Islet of Langerhans (tissue), 1 donor: ENCODE results near the gene RSPH3.
"Not testable (repeated sequence)": the region's sequence is repeated elsewhere in the genome, so short reads cannot be mapped to it uniquely, and the experiment has no call there.

Source experiments
- FAIRE-seq: peaks from one replicate; lab custom pipeline; 2011; peaks lifted over from hg19 to GRCh38; lab: Jason Lieb, UNC

Gene RSPH3

GRCh38 chr6:158999666-159000403 is at the start of gene RSPH3:
RSPH3 (minus strand) TSS chr6:159000202; CDS start chr6:158999550, 652 bp downstream.
- peak; percentile 64 for FAIRE-seq

- no peak for FAIRE-seq
Observed at GRCh38 chr6:159047891-159048685, 48.1 kb upstream of the RSPH3 start.

- FAIRE-seq = no peak
Observed at GRCh38 chr6:159045801-159046200, 45.8 kb upstream of the RSPH3 start.

GRCh38 chr6:159044899-159045727 is 45.1 kb upstream of the RSPH3 start, which contains the start of gene TAGAP:
TAGAP (minus strand) TSS chr6:159044991; CDS start chr6:159044146, 845 bp downstream.
- FAIRE-seq = no peak

GRCh38 chr6:159043947-159044346 is 43.9 kb upstream of the RSPH3 start:
- FAIRE-seq = no peak

- no peak for FAIRE-seq
Observed at GRCh38 chr6:159043251-159043650, 43.2 kb upstream of the RSPH3 start.

- FAIRE-seq = no peak
Observed at GRCh38 chr6:159042826-159043181, 42.8 kb upstream of the RSPH3 start.

- peak; percentile 86 for FAIRE-seq
Observed at GRCh38 chr6:159042003-159042825, 42.2 kb upstream of the RSPH3 start.

- no peak for FAIRE-seq
Observed at GRCh38 chr6:159041181-159041580, 41.2 kb upstream of the RSPH3 start.

- no peak for FAIRE-seq
Observed at GRCh38 chr6:159039885-159040258, 39.9 kb upstream of the RSPH3 start.

- no peak for FAIRE-seq
Observed at GRCh38 chr6:159038914-159039884, 39.2 kb upstream of the RSPH3 start.

- FAIRE-seq = not testable (repeated sequence)
Observed at GRCh38 chr6:159038318-159038717, 38.3 kb upstream of the RSPH3 start.

- no peak for FAIRE-seq
Observed at GRCh38 chr6:159037756-159038290, 37.8 kb upstream of the RSPH3 start.

GRCh38 chr6:159036673-159037072 is 36.7 kb upstream of the RSPH3 start:
- FAIRE-seq = no peak

GRCh38 chr6:159035891-159036290 is 35.9 kb upstream of the RSPH3 start:
- FAIRE-seq = no peak

- FAIRE-seq = no peak
Observed at GRCh38 chr6:159033160-159034049, 33.4 kb upstream of the RSPH3 start.

GRCh38 chr6:159031846-159032245 is 31.8 kb upstream of the RSPH3 start:
- no peak for FAIRE-seq

GRCh38 chr6:159030168-159030567 is 30.2 kb upstream of the RSPH3 start:
- FAIRE-seq = no peak

GRCh38 chr6:159025224-159025623 is 25.2 kb upstream of the RSPH3 start:
- not testable (repeated sequence) for FAIRE-seq
